Astrocyte (in vitro differentiated cells and primary cell): ENCODE data around the gene ELANE.

Source experiments
- EZH2 ChIP-seq: IDR thresholded peaks from 2 replicates; pipeline ENCODE4 v1.6.1; 2012; ENCODE audit warnings: mild to moderate bottlenecking, low read length, inconsistent platforms; ENCODE audit not compliant: insufficient read depth
- TF ChIP-seq, protein P1 (sequence below): IDR thresholded peaks from 2 replicates; pipeline ENCODE4 v1.5.1; 2011; ENCODE audit warnings: low read depth, mild to moderate bottlenecking, inconsistent platforms, low read length, moderate library complexity; ENCODE audit not compliant: insufficient read depth

DNA sequence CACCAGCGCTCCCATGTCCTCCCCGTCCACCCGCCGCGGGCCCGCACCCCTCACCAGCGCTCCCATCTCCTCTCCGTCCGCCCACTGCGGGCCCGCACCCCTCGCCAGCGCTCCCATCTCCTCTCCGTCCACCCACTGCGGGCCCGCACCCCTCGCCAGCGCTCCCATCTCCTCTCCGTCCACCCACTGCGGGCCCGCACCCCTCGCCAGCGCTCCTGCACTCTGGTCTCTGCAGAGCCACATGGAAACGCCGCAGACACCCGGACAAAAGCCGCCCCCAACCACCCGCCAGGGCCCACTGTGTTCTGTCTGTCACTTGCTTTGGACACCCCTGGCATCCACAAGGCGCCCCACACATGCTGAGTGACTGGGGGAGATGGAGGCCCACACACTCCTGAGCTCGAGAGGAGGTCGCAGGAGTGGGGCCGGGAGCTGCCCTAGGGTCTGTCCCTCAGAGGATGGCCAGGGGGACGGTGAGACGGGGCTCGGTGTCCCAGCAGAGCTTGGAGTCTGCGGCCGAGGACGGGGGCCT, 14.7 kb downstream of the ELANE start:
- TF ChIP-seq, protein P1, sequence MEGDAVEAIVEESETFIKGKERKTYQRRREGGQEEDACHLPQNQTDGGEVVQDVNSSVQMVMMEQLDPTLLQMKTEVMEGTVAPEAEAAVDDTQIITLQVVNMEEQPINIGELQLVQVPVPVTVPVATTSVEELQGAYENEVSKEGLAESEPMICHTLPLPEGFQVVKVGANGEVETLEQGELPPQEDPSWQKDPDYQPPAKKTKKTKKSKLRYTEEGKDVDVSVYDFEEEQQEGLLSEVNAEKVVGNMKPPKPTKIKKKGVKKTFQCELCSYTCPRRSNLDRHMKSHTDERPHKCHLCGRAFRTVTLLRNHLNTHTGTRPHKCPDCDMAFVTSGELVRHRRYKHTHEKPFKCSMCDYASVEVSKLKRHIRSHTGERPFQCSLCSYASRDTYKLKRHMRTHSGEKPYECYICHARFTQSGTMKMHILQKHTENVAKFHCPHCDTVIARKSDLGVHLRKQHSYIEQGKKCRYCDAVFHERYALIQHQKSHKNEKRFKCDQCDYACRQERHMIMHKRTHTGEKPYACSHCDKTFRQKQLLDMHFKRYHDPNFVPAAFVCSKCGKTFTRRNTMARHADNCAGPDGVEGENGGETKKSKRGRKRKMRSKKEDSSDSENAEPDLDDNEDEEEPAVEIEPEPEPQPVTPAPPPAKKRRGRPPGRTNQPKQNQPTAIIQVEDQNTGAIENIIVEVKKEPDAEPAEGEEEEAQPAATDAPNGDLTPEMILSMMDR = no peak
- TF ChIP-seq EZH2 = no peak
